ENCODE measurements around the gene COPG2. TPM values are rescaled to one million over a fixed set of nuclear protein-coding genes. Genes with fewer than 3 reads are reported as not detected.
A peak's percentile ranks its signal among the peaks of the same experiment; 100 is the strongest.
"Not testable (repeated sequence)": the region's sequence is repeated elsewhere in the genome, so short reads cannot be mapped to it uniquely, and the experiment has no call there.

The COPG2 gene
- total RNA-seq = 19.7 TPM
- long read RNA-seq, transcript COPG2-202 (24 exons, 3,134 nt) = major isoform, 11 of 17 reads
- long read RNA-seq, partial matches to known transcripts = 2 of 17 reads
- long read RNA-seq, other reads (novel, unspliced or antisense) = 4 of 17 reads

GRCh38 chr7:130668258-130669084 is at the start of gene COPG2:
Gene COPG2 (minus strand): TSS chr7:130668748. CDS start chr7:130668668, 80 bp downstream.
- DNase-seq (ENCODE audit: low spot score) = peak; percentile 92

DNA sequence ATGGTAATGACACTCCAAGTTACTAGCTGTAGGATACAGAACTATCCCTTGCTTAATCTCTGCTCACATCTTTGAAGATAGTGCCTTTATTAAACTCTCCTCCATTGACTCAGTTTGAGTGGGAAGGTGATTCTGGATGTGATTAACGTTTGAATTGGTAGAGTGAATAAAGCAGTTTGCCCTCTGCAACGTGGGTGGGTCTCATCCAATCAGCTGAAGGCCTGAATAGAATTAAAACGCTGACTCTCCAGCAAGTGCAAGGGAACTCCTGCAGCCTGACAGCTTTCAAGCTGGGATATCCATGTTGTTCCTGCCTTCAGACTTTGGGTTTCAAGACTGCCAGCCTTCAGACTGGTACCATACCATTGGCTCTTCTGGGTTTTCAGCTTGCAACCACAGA is 43.9 kb upstream of the COPG2 start:
- intact Hi-C loops (cut with DNase I) = no loop called here
- no peak for DNase-seq (ENCODE audit: low spot score)

More at GRCh38 chr7:130668258-130669084, at the start of gene COPG2:
- intact Hi-C loops (cut with DNase I) = no loop called here

- intact Hi-C loops (cut with DNase I) = no loop called here
- no peak for DNase-seq (ENCODE audit: low spot score)
These were observed 40.2 kb upstream of the COPG2 start for GRCh38 chr7:130708766-130709165.

DNA sequence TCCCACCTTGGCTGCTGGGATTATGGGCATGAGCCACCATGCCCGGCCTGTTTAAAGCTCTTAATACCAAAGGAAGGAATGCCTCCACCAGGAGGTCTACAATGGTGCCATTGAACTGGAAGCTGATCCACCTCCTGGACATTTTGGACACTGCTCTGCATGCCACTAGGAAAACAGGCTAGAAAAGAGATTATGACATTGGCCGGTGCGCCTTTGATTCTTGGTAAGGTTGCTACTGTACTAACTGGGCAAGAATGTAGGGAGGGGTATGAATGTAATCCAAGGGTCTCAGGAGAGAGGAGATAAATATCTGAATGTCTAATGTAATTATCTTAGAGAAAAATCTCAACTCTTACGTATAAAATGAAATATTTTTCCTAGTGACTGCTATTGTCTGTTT is 39.5 kb upstream of the COPG2 start:
- intact Hi-C loops (cut with DNase I) = no loop called here
- no peak for DNase-seq (ENCODE audit: low spot score)

DNA sequence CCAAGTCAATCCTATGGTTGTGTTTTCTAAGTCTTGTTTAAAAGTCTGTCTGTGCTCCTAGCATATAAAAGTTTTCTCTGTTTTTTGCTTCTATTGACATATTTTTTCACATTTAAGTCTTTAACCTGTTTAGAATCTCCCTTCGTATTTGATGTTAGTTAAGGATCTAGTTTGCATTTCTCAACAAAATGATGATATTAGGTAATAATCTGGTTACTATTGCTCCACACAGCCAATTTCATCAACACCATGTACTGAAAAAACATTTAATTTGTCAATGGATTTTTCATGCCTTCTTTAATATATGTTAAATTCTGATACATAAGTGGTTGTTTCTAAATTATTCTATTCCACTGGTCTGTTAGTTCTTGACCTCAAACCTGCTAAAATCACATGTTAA is 35.3 kb upstream of the COPG2 start:
- intact Hi-C loops (cut with DNase I) = no loop called here
- no peak for DNase-seq (ENCODE audit: low spot score)

DNA sequence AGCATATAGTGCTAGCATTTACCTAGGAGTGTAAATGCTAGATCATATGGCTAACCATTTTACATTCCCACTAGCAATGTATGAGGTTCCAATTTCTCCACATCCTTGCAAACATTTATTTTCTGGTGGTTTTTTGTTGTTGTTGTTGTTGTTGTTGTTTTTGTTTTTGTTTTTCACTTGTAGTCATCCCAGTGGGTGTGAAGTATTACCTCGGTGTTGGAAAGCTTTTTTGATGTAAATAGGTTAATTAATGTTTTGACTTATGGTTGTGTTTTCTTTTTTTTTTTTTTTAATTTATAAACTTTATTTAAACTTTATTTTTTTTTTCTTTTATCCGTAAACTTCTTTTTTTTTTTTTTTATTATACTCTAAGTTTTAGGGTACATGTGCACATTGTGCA is 33.1 kb upstream of the COPG2 start:
- intact Hi-C loops (cut with DNase I) = no loop called here
- DNase-seq (ENCODE audit: low spot score) = no peak

DNA sequence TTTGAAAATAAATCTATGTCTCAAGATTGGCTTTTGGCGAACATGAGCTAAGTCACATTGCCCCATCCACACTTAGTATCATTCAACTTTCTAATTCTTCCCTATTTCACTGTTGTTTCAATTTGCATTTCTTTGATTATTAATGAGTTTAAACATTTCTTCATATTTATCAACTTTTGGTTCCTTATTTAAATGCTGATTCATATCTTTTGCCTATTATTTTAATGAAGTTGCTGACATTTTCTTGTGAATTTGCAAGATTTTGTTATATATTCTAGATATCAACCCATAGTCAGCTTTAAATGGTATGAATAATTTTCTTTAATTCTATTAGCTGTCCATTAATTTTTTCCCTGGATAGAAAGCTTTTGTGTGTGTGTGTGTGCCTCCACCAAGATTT is 32.2 kb upstream of the COPG2 start:
- DNase-seq (ENCODE audit: low spot score) = no peak
- intact Hi-C loops (cut with DNase I) = no loop called here

DNA sequence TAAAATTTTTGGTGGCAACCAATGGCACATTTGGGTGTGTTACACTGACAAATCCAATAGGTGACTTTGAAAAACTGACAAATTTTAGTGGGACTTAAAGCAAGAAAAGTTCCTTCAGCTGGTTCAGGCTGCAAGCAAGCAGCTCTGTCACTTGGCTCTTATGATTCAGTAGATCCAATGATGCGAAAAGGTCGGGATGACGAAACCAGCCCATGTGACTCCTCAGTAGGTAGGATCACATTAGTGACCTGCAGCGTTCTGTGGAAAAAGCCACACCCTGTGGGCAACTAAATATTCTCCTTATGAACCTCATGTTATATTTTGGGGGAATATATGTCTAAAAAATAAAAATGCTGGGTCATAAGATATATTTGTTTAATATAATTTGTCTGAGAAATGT is 31.1 kb upstream of the COPG2 start:
- intact Hi-C loops (cut with DNase I) = no loop called here
- DNase-seq (ENCODE audit: low spot score) = no peak

DNA sequence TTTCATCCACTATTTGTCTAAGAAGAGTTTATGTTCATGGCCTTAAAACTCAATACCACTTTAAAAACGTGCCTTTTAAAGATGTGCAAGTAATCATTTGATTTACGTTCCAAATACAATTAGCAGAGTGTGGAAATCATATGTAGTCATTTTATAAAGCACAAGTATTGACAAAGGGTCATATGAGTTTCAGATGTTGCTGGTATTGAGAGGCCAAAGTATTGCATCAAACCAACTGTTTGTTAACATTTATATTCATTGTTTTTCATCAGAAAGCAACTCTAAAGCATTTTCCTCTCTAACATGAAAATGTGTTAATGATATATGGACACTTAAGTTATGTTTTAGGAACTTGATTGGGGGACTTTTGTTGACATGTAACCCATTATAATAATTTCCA is 29.3 kb upstream of the COPG2 start:
- DNase-seq (ENCODE audit: low spot score) = no peak
- intact Hi-C loops (cut with DNase I) = no loop called here

- intact Hi-C loops (cut with DNase I) = no loop called here
- no peak for DNase-seq (ENCODE audit: low spot score)
These were observed 27.3 kb upstream of the COPG2 start for GRCh38 chr7:130695840-130696239.

- intact Hi-C loops (cut with DNase I); DNase-seq (ENCODE audit: low spot score): not testable (repeated sequence)
These were observed 23.8 kb upstream of the COPG2 start for GRCh38 chr7:130692396-130692795.

DNA sequence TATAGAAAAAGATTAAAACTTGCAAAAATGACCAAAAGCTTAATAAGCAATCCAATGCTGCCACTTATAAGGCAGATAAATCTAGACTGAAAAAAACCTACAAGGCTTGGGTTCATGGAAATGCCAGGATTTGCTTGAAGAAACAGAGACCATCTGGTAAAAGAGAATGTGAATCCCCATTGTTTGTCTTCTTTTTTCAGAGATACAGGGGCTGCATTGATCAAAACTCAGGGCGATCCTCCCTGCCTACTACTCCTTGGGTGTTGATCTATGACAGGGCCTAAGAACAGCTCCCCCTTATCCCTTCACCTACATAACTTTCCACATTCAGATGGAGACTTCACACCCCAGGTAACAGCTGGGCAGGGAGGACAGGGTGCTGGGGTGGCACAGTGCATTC is 21.1 kb upstream of the COPG2 start:
- DNase-seq (ENCODE audit: low spot score) = no peak
- intact Hi-C loops (cut with DNase I) = no loop called here

DNA sequence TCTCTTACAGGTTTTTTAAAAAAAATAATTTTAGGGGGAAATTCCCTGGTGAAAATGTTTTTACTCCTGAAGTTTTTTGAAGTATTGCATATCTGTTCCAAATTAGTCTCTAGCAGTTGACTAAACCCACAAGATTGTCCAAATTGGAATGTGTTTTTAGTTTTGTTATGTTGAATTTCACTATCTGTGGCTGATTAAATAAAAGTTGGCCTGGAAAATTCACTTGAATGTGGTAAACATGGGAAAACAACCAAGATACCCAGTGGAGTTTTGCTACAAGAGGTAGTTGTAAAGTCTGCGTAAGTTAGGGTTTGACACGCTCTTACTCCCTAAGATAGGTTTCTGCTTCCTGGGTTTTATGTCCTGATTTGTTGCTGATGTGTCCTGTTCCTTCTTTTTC is 14.5 kb upstream of the COPG2 start:
- DNase-seq (ENCODE audit: low spot score) = no peak
- intact Hi-C loops (cut with DNase I) = no loop called here

- intact Hi-C loops (cut with DNase I) = no loop called here
- DNase-seq (ENCODE audit: low spot score) = no peak
These were observed 5.9 kb upstream of the COPG2 start for GRCh38 chr7:130674456-130674855.

DNA sequence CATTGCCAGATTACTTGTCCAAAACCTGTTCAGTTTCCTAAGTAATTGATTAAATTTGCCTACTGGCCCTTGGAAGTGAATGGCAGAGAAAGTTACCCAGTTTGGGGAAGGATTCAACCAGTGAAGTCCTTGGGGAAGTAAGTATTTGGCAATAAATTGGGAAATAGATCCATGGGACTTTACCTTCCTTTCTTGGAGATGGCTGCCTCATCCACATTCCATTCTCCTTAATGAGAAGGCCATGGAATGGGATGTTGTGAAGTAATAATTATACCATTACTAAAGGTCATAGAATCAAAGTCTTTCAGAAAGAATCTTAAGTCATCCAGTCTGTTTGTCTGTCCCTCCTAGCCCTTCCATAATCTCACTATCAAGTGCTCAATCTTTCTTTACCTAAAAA is 4.5 kb upstream of the COPG2 start:
- DNase-seq (ENCODE audit: low spot score) = no peak
- intact Hi-C loops (cut with DNase I) = no loop called here

DNA sequence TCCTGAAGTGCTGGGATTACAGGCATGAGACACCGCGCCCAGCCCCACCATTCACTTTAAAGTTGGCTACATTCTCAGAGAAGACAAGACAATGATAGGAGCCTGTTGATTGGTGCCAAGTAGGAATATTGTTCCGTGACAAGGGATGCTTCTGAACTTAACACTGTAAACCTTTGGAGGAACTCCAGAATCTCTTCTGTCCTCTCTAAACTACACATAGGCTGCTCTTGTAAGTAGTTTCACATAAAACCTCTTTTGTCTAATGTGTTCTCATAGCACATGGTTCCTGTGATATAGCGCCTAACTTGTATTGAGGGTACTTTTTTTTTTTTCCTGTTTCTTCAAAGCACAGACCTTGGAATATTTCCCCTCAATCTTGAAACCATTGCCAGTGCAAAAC is 3.6 kb upstream of the COPG2 start:
- DNase-seq (ENCODE audit: low spot score) = no peak
- intact Hi-C loops (cut with DNase I) = no loop called here

DNA sequence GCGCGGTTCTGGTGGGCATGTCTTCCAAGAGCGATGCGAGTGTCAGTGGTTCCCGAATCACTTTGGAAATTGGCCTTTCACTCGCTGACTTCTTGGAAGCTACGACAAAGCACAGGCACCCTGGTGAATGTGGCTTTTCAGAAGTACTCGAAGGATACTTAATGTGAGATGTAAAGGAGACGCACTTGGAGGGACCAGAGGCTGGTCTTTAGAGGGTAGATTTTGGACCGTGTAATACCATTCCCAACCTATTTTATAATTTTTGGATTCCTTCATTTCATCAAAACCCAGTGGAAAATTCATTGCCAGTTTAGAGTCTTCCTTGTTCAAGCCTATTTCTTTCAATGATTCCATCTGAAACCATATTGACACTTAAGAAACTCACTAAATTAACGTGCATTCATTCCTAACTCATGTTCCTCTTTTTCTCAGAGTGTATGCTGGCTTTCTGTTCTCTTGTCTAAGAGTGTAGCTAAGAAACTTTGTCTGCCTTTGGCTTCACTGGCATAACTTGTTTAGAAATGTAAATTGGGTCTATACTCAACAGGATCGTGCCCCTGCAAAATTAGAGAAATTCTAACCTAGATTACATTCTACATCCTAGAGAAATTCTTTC is 645 bp upstream of the COPG2 start:
- intact Hi-C loops (cut with DNase I) = no loop called here
- DNase-seq (ENCODE audit: low spot score) = no peak

GRCh38 chr7:130667593-130668257 is 823 bp downstream of the COPG2 start:
- DNase-seq (ENCODE audit: low spot score) = no peak
- intact Hi-C loops (cut with DNase I) = no loop called here

GRCh38 chr7:130662426-130662825 is 6.1 kb downstream of the COPG2 start:
- DNase-seq (ENCODE audit: low spot score) = no peak
- intact Hi-C loops (cut with DNase I) = no loop called here

DNA sequence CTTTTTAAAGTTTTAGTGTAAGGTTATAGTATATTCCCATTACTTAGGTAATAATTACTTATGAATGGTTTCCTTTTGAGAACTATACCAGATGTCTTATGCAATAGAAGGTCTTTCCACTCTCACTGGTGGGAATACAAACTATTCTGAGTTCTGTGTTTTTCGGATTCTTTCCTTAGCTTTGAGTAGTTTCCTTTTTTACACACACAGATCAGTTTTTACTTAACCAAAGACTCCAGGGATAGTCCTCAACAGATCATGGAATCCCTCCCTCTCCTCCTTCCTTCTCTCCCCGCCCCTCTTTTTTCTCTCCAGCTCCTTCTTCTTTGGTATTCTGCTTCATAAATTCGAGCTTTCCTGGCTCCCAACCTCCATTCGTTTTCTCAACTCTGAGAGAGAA is 13.3 kb downstream of the COPG2 start:
- intact Hi-C loops (cut with DNase I) = no loop called here
- no peak for DNase-seq (ENCODE audit: low spot score)

DNA sequence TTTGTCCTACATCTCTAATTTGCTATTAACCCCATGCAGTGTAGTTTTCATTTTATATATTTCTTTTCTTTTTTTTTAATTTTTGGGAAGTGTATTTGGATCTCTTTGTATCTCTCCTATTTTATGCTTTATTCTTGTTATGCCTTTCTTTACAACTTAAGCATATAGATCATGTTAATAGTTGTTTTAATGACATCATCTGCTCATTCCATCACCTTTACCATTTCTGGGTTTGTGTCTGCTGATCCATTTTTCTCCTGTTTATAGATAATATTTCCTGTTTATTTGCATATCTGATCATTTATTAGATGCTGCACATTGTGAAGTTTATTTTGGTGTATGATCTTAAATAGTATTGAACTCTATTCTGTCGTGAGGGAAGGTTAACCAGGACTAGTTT is 13.7 kb downstream of the COPG2 start:
- DNase-seq (ENCODE audit: low spot score) = no peak

More for the DNA sequence above, 13.7 kb downstream of the COPG2 start:
- intact Hi-C loops (cut with DNase I) = no loop called here
